A673 (cell line): ENCODE data around the gene RTEL1. TPM values are rescaled to one million over a fixed set of nuclear protein-coding genes. Genes with fewer than 3 reads are reported as not detected.

Experiments
- BruUV-seq: library from RNA; stranded (reverse); fragments of 400-500 nt; replicated peaks from 2 replicates; lab custom pipeline; 2021; lab: Mats Ljungman, UMichigan
- CTCF ChIA-PET: fragments of 300-600 bp; sonication (Branson Sonifier 250); formaldehyde crosslinking; loops from one replicate; lab custom pipeline; 2022; ENCODE audit warnings: antibody characterized with exemption; lab: Charles Lee
- POLR2A ChIA-PET: fragments of 300-600 bp; sonication (Branson Sonifier 250); formaldehyde crosslinking; loops from one replicate; lab custom pipeline; 2022; ENCODE audit warnings: antibody characterized with exemption; ENCODE audit not compliant: low non-redundant PET; lab: Charles Lee
- DNase-seq: peaks from one replicate; pipeline ENCODE4 v3.0.0-alpha.2; 2015; ENCODE audit warnings: low spot score
- H3K27ac ChIP-seq: fragments of 200-600 bp; sonication (generic); 2 replicates; pipeline ENCODE4 v1.5.1; 2016; ENCODE audit warnings: mixed run types, low read depth, mild to moderate bottlenecking, mixed read lengths, antibody characterized with exemption, low read length; ENCODE audit not compliant: poor library complexity, severe bottlenecking
- H3K27me3 ChIP-seq: fragments of 200-600 bp; sonication (generic); replicated peaks from 2 replicates; pipeline ENCODE4 v1.6.1; 2017; ENCODE audit warnings: mixed run types, low read depth, mild to moderate bottlenecking, mixed read lengths, antibody characterized with exemption, low read length; ENCODE audit not compliant: insufficient read depth, poor library complexity
- H3K36me3 ChIP-seq: fragments of 200-600 bp; sonication (generic); 2 replicates; pipeline ENCODE4 v1.6.1; 2016; ENCODE audit warnings: mixed run types, mild to moderate bottlenecking, mixed read lengths, antibody characterized with exemption, low read length; ENCODE audit not compliant: insufficient read depth, poor library complexity, severe bottlenecking
- H3K4me1 ChIP-seq: fragments of 200-600 bp; sonication (generic); 2 replicates; pipeline ENCODE4 v1.6.1; 2017; ENCODE audit warnings: mixed run types, mild to moderate bottlenecking, mixed read lengths, antibody characterized with exemption, low read length; ENCODE audit not compliant: insufficient read depth, poor library complexity, severe bottlenecking
- H3K4me3 ChIP-seq: fragments of 200-600 bp; sonication (generic); 2 replicates; pipeline ENCODE4 v1.5.1; 2016; ENCODE audit warnings: low read depth, mixed run types, mild to moderate bottlenecking, mixed read lengths, low read length; ENCODE audit not compliant: poor library complexity, severe bottlenecking
- H3K9me3 ChIP-seq: fragments of 200-600 bp; sonication (generic); 2 replicates; pipeline ENCODE4 v1.6.1; 2016; ENCODE audit warnings: mixed run types, low read depth, mild to moderate bottlenecking, mixed read lengths, antibody characterized with exemption, low read length; ENCODE audit not compliant: poor library complexity, severe bottlenecking
- EZH2 ChIP-seq: fragments of 200-600 bp; sonication (generic); IDR thresholded peaks from 2 replicates; pipeline ENCODE4 v1.6.1; 2017; ENCODE audit warnings: borderline replicate concordance, low read depth, mild to moderate bottlenecking, mixed read lengths, antibody characterized with exemption, low read length; ENCODE audit not compliant: poor library complexity, severe bottlenecking
- intact Hi-C: fragments of 100-400 bp; cut with micrococcal nuclease; formaldehyde crosslinking; loops from one replicate; pipeline ENCODE4 v1.10.0; 2022; ENCODE audit not compliant: unreplicated experiment
- total RNA-seq: library from RNA; stranded (reverse); gene quantifications from 2 replicates; pipeline ENCODE4 v1.2.3, GENCODE V29; 2021
- TF ChIP-seq, protein P1 (sequence below): fragments of 300-800, 200-600 bp; sonication (generic); conservative IDR thresholded peaks from 2 replicates; pipeline ENCODE4 v1.5.1; 2017; ENCODE audit warnings: low read depth, mild to moderate bottlenecking, antibody characterized with exemption, low read length, moderate library complexity, mixed read lengths

RTEL1 gene
- total RNA-seq, 1 experiment from 2014 or later = 45.6 TPM

DNA sequence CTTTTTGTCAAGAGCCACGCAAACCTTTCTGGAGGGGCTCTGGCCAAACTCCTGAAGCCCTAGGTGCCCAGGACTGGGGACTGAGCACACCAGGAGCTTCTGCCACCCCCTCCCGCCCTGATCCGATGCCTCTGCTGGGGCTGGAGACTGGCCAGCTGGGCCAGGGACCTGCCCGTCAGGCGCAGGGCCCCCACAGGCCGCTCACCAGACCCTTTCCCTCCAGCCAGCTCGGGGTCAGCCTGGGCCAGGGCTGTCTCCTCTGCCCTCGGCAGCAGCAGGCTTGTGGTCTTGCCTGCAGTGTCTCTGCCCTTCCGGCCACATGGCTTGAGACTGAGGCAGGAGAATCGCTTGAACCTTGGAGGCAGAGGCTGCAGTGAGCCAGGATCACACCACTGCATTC, 14.6 kb downstream of the RTEL1 start:
- DNase-seq = no peak
- Histone ChIP-seq H3K27me3 (no peaks in the 10 kb centered on the region), H3K9me3 (no peaks in the 10 kb centered on the region), H3K27ac (no peak overlapping the region), H3K4me1 (no peaks in the 10 kb centered on the region), H3K4me3 (no peak overlapping the region), H3K36me3 (peaks cover 17% of the 10 kb centered on the region)
- BruUV-seq = no TSS peak
- intact Hi-C loops = no loop called here
- POLR2A ChIA-PET = no interaction called here
- CTCF ChIA-PET = no interaction called here
- TF ChIP-seq EZH2 = no peak
- TF ChIP-seq, protein P1, sequence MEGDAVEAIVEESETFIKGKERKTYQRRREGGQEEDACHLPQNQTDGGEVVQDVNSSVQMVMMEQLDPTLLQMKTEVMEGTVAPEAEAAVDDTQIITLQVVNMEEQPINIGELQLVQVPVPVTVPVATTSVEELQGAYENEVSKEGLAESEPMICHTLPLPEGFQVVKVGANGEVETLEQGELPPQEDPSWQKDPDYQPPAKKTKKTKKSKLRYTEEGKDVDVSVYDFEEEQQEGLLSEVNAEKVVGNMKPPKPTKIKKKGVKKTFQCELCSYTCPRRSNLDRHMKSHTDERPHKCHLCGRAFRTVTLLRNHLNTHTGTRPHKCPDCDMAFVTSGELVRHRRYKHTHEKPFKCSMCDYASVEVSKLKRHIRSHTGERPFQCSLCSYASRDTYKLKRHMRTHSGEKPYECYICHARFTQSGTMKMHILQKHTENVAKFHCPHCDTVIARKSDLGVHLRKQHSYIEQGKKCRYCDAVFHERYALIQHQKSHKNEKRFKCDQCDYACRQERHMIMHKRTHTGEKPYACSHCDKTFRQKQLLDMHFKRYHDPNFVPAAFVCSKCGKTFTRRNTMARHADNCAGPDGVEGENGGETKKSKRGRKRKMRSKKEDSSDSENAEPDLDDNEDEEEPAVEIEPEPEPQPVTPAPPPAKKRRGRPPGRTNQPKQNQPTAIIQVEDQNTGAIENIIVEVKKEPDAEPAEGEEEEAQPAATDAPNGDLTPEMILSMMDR = no peak

DNA sequence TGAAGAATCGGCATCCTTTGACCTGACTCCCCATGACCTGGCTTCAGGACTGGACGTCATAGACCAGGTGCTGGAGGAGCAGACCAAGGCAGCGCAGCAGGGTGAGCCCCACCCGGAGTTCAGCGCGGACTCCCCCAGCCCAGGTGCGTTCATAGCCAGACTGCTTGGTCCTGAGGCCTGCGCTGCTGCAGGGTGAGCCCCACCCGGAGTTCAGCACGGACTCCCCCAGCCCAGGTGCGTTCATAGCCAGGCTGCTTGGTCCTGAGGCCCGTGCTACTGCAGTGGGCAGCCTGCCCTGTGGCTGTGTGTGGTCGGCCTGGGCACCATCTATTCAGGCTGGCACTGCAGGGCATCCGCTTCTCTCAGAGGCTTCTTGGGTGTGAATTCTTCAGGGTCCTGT, 15.8 kb downstream of the RTEL1 start:
- POLR2A ChIA-PET = no interaction called here
- TF ChIP-seq, protein P1 = no peak
- no peak for TF ChIP-seq EZH2
- peaks cover 8% of the 10 kb centered on the region for H3K36me3 ChIP-seq
- intact Hi-C loops = no loop called here
- no peak overlapping the region for H3K27ac ChIP-seq
- H3K4me3 ChIP-seq = no peak overlapping the region
- no peak for DNase-seq
- no peaks in the 10 kb centered on the region for H3K4me1 ChIP-seq
- no peaks in the 10 kb centered on the region for H3K27me3 ChIP-seq
- CTCF ChIA-PET = no interaction called here
- H3K9me3 ChIP-seq = no peaks in the 10 kb centered on the region
- BruUV-seq = no TSS peak

DNA sequence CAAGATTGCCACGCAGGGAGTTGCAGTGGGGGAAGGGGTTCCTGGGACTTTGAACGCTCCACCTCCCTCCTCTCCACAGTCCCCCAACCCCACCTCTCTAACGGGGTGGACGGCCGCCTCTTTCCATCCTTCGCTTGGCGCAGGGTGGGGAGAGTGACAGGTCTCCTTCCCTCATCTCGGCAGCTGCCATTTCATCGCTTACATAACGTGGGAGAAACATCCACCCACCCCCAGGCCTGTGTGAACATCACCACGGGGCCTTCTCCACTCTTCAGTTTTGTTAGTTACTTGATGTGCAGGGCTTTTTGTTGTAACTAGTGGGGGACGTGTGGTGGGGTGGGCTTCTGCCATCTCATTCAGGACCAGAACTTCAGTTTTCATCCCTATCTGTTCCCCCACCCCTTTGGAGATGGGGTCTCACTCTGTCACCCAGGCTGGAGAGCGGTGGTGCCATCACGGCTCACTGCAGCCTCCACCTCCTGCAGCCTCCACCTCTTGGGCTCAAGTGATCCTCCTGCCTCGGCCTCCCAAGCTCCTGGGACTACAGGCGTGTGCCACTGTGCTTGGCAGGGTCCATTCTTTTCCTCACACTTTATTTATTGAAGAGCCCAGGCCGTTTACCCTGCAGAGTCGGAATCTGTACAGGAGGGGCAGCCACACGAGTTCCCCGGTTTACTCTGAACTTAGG, 17.7 kb downstream of the RTEL1 start:
- Histone ChIP-seq H3K4me1 (no peaks in the 10 kb centered on the region), H3K36me3 (peaks cover 8% of the 10 kb centered on the region), H3K9me3 (no peaks in the 10 kb centered on the region), H3K4me3 (no peak overlapping the region), H3K27ac (no peak overlapping the region), H3K27me3 (no peaks in the 10 kb centered on the region)
- POLR2A ChIA-PET = no interaction called here
- CTCF ChIA-PET = no interaction called here
- BruUV-seq = no TSS peak
- no peak for DNase-seq
- TF ChIP-seq, protein P1 = no peak
- TF ChIP-seq EZH2 = no peak
- intact Hi-C loops = no loop called here
